ENCODE data around the gene CPAMD8.
"Not testable (repeated sequence)": the region's sequence is repeated elsewhere in the genome, so short reads cannot be mapped to it uniquely, and the experiment has no call there.

The CPAMD8 gene

DNA sequence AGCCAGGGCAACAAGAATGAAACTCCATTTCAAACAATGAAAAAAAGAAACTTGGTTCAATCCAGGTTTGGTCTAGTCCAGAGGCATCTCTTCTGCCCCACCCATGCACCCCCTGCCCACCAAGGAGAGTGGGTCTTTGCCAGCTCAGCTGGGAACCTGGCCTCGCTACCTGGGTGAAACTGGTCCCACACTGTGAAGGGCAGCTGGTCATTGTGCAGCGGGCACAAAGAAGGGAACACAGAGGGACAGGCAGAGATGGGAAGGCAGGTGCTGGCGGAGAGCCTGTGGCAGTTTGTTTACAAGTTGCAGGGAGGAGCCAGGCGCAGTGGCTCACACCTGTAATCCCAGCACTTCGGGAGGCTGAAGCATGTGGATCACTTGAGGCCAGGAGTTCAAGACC lies 50.2 kb downstream of the CPAMD8 start:
- Histone ChIP-seq H3K9me3 (ENCODE audit: low read length) (peaks cover 6% of the 10 kb centered on the region), H3K4me1 (ENCODE audit: insufficient read depth, low read length) (no peaks in the 10 kb centered on the region), H2AFZ (ENCODE audit: low read depth, low read length) (no peak overlapping the region), H3K27me3 (ENCODE audit: insufficient read depth, low read length) (no peaks in the 10 kb centered on the region), H3K4me3 (ENCODE audit: low read length) (no peak overlapping the region), H3K36me3 (ENCODE audit: insufficient read depth, low read length) (peaks cover 6% of the 10 kb centered on the region)

DNA sequence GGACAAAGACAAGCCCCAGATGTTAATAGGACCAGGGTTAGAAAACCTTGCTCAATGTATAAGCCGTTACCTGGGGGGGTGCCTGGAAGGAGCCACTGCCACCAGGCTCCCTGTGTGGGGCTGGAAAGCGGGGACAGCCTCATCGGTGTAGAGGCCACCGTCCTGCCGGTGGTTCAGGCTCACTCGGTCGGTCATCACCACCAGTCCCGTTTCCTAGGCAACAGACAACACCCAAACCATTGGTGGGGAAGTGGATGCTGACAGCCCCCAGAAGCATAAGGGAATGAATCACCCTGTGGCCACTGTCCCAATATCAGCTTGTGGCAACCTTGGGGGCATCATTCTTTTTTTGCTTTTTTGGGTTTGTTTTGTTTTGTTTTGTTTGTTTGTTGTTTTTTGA lies 55.8 kb downstream of the CPAMD8 start:
- H3K9me3 ChIP-seq (ENCODE audit: low read length): peaks cover 14% of the 10 kb centered on the region
- peaks cover 8% of the 10 kb centered on the region for H3K36me3 ChIP-seq (ENCODE audit: insufficient read depth, low read length)
- H2AFZ ChIP-seq (ENCODE audit: low read depth, low read length): no peak overlapping the region
- H3K27me3 ChIP-seq (ENCODE audit: insufficient read depth, low read length): no peaks in the 10 kb centered on the region
- no peaks in the 10 kb centered on the region for H3K4me1 ChIP-seq (ENCODE audit: insufficient read depth, low read length)
- no peak overlapping the region for H3K4me3 ChIP-seq (ENCODE audit: low read length)

DNA sequence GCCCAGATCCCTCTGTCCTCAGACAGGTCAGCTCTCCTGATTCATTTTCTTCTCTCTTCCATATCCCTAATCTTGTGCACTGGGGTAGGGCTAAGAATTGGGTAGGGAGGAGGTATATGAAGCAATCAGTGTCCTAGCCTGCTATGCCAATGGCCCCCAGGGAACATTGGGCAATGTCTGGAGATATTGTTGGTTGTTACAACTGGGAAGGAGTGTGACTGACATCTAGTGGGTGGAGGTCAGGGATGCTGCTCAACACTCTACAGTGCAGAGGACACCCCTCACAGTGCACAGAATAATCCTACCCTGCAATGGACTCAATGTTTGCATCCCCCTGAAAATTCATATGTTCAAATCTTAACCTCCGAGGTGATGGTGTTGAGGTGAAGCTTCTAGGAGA lies 57.5 kb downstream of the CPAMD8 start:
- no peaks in the 10 kb centered on the region for H3K27me3 ChIP-seq (ENCODE audit: insufficient read depth, low read length)
- H3K9me3 ChIP-seq (ENCODE audit: low read length): peaks cover 14% of the 10 kb centered on the region
- peaks cover 3% of the 10 kb centered on the region for H3K36me3 ChIP-seq (ENCODE audit: insufficient read depth, low read length)
- H3K4me1 ChIP-seq (ENCODE audit: insufficient read depth, low read length): no peaks in the 10 kb centered on the region
- no peak overlapping the region for H2AFZ ChIP-seq (ENCODE audit: low read depth, low read length)
- no peak overlapping the region for H3K4me3 ChIP-seq (ENCODE audit: low read length)

DNA sequence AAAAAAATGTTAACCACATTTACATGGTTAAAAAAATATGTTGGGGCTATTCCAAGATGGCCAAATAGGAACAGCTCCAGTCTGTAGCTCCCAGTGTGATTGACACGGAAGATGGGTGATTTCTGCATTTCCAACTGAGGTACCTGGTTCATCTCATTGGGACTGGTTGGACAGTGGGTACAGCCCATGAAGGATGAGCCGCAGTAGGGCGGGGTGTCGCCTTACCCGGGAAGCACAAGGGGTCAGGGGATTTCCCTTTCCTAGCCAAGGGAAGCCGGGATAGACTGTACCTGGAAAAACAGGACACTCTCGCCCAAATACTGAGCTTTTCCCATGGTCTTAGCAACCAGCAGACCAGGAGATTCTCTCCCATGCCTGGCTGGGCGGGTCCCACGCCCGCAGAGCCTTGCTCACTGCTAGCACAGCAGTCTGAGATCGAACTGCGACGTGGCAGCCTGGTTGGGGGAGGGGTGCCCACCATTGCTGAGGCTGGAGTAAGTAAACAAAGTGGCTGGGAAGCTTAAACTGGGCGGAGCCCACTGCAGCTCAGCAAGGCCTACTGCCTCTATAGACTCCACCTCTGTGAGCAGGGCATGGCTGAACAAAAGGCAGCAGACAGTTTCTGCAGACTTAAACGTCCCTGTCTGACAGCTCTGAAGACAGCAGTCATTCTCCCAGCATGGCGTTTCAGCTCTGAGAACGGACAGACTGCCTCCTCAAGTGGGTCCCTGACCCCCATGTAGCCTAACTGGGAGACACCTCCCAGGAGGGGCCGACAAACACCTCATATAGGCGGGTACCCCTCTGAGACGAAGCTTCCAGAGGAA lies 65.4 kb downstream of the CPAMD8 start:
- H3K36me3 ChIP-seq (ENCODE audit: insufficient read depth, low read length); H3K9me3 ChIP-seq (ENCODE audit: low read length); H3K27me3 ChIP-seq (ENCODE audit: insufficient read depth, low read length); H3K4me3 ChIP-seq (ENCODE audit: low read length); H3K4me1 ChIP-seq (ENCODE audit: insufficient read depth, low read length): not testable (repeated sequence)
- H2AFZ ChIP-seq (ENCODE audit: low read depth, low read length): peak overlapping the region; percentile 43

DNA sequence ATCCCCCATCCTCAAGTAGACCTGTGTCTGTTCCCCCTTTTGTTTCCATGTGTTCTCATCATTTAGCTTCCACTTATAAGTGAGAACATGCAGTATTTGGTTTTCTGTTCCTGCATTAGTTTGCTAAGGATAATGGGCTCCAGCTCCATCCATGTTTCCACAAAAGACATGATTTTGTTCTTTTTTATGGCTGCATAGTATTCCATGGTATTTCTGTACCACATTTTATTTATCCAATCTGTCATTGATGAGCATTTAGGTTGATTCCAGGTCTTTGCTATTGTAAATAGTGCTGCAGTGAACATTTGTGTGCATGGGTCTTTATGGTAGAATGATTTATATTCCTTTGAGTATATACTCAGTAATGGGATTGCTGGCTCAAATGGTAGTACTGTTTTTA lies 68.3 kb downstream of the CPAMD8 start:
- H3K4me3 ChIP-seq (ENCODE audit: low read length); H3K27me3 ChIP-seq (ENCODE audit: insufficient read depth, low read length); H3K9me3 ChIP-seq (ENCODE audit: low read length); H2AFZ ChIP-seq (ENCODE audit: low read depth, low read length); H3K36me3 ChIP-seq (ENCODE audit: insufficient read depth, low read length); H3K4me1 ChIP-seq (ENCODE audit: insufficient read depth, low read length): not testable (repeated sequence)

DNA sequence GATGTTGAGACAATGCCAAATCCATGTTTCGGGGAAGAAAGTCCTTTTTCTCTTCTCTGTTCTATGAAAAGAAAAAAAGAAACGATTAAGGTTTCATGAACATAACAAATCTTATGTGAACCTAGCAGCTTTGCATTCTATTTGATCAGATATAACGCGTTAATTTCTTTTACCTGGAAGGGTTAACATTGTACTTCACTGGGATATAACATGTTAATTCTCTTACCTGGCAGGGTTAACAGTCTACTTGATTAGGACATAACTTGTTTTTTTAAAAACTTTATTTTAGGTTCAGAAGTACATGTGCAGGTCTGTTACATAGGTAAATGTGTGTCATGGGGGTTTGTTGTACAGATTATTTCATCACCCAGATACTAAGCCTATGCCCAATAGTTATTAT lies 68.8 kb downstream of the CPAMD8 start:
- no peaks in the 10 kb centered on the region for H3K27me3 ChIP-seq (ENCODE audit: insufficient read depth, low read length)
- no peaks in the 10 kb centered on the region for H3K9me3 ChIP-seq (ENCODE audit: low read length)
- H3K4me1 ChIP-seq (ENCODE audit: insufficient read depth, low read length): no peaks in the 10 kb centered on the region
- no peak overlapping the region for H2AFZ ChIP-seq (ENCODE audit: low read depth, low read length)
- no peak overlapping the region for H3K4me3 ChIP-seq (ENCODE audit: low read length)
- no peaks in the 10 kb centered on the region for H3K36me3 ChIP-seq (ENCODE audit: insufficient read depth, low read length)

DNA sequence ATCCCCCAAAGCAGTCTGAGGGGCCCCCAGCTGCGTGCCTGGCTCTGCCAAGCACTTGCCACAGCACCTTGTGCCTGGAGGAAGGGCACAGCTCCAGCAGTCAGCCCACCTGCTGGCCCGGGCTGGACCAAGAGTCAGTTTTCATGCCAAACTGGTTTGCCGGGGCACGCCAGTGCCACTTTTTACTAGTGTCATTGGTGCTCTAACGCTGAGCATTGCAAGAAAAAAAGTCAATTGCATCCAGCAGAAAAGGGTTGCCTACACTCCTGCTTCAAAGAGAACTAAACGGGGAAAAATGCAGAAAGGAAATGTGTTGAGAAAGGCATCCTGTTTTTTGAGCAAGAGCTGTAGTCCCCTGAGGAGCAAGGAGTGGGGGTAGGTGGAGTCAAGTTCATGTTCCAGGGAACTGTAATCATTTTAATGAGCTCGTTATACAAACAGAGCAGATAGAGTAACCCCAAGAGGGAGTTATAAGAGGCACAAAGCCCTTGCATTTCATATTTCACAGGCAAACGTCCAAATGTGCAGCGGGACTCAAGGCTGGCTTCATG lies 69.4 kb downstream of the CPAMD8 start:
- H3K27me3 ChIP-seq (ENCODE audit: insufficient read depth, low read length): no peaks in the 10 kb centered on the region
- no peaks in the 10 kb centered on the region for H3K9me3 ChIP-seq (ENCODE audit: low read length)
- H3K36me3 ChIP-seq (ENCODE audit: insufficient read depth, low read length): no peaks in the 10 kb centered on the region

DNA sequence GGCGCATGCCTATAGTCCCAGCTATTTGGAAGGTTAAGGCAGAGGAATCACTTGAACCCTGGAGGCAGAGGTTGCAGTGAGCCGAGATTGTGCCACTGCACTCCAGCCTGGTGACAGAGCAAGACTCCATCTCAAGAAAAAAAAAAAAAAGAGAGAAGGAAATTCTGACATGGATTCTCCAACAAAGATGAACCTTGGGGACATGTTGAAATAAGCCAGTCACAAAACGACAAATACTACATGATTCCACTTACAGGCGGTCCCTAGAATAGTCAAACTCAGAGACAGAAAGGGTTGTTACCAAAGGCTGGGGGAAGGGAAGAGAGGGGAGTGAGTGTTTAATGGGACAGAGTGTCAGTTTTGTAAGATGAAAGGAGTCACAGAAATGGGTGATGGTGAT lies 71.4 kb downstream of the CPAMD8 start:
- Histone ChIP-seq H3K4me1 (ENCODE audit: insufficient read depth, low read length) (no peaks in the 10 kb centered on the region), H3K9me3 (ENCODE audit: low read length) (no peaks in the 10 kb centered on the region), H2AFZ (ENCODE audit: low read depth, low read length) (no peak overlapping the region), H3K27me3 (ENCODE audit: insufficient read depth, low read length) (no peaks in the 10 kb centered on the region), H3K4me3 (ENCODE audit: low read length) (no peak overlapping the region), H3K36me3 (ENCODE audit: insufficient read depth, low read length) (no peaks in the 10 kb centered on the region)

More for the DNA sequence above, 69.4 kb downstream of the CPAMD8 start:
- Histone ChIP-seq H2AFZ (ENCODE audit: low read depth, low read length) (no peak overlapping the region), H3K4me1 (ENCODE audit: insufficient read depth, low read length) (no peaks in the 10 kb centered on the region), H3K4me3 (ENCODE audit: low read length) (no peak overlapping the region)

DNA sequence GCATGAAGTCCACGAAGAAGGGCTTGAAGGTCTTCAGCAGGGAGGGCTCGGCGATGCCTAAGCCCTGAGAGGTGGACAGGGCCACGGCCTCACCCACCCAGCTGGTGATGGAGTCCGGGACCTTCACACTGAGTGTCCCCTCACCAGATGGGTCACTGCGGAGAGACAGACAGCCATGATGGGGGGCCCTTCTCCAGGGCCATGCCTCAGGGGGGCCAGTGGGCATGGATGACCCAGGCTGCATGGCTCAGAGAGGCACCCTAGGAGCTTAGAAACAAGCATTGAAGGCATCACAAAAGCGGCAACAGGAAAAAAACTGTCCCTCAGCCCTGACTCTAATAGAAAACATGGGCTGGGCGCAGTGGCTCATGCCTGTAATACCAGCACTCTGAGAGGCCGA lies 74.6 kb downstream of the CPAMD8 start:
- H3K4me3 ChIP-seq (ENCODE audit: low read length): no peak overlapping the region
- no peaks in the 10 kb centered on the region for H3K9me3 ChIP-seq (ENCODE audit: low read length)
- H3K27me3 ChIP-seq (ENCODE audit: insufficient read depth, low read length): no peaks in the 10 kb centered on the region
- no peak overlapping the region for H2AFZ ChIP-seq (ENCODE audit: low read depth, low read length)
- H3K4me1 ChIP-seq (ENCODE audit: insufficient read depth, low read length): no peaks in the 10 kb centered on the region
- H3K36me3 ChIP-seq (ENCODE audit: insufficient read depth, low read length): no peaks in the 10 kb centered on the region

DNA sequence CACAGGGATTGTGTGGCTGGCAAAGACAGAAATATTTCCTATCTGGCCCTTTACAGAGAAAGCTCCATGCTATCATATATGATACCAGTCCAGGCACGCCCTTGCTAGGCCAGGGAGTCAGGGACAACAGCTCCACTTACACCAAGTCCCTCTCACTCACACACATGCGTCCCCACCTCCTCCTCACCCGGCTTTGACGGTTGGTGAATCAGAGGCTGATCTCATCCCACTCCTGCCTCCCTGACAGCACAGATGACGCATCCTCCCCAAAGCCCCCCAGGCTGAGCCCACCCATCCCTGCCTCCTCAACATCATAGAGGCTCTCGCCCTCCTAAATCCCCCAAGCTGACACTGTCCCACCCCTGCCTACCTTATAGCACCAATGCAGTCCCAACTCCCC lies 75.1 kb downstream of the CPAMD8 start:
- Histone ChIP-seq H3K27me3 (ENCODE audit: insufficient read depth, low read length) (no peaks in the 10 kb centered on the region), H3K4me1 (ENCODE audit: insufficient read depth, low read length) (no peaks in the 10 kb centered on the region), H3K9me3 (ENCODE audit: low read length) (no peaks in the 10 kb centered on the region), H2AFZ (ENCODE audit: low read depth, low read length) (no peak overlapping the region), H3K4me3 (ENCODE audit: low read length) (no peak overlapping the region), H3K36me3 (ENCODE audit: insufficient read depth, low read length) (no peaks in the 10 kb centered on the region)

DNA sequence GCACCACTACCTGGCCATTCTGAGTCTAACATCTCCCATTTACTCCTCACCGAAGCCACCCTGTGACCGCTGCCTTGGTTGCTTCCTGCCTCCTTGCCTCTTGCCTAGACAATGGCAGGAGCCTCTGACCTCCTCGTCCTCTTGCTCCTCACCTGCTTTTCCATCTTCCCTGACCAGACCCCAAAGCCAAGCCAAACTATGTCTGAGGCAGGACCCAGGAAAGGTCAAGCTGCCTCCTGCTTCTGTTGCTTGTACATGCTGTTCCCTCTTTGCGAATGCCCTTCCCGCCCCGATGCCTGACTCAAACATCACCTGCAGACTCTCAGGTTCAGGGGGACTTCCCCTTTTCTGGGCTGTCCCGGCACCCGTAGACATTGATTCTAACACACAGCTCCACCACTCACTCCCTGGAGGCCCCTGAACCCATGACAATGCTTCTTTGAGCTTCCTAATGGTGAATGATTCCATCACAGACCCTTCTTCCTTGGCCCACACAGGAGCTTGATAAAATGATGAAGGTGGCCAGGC lies 77.0 kb downstream of the CPAMD8 start:
- H3K36me3 ChIP-seq (ENCODE audit: insufficient read depth, low read length): no peaks in the 10 kb centered on the region
- H3K9me3 ChIP-seq (ENCODE audit: low read length): no peaks in the 10 kb centered on the region
- no peaks in the 10 kb centered on the region for H3K4me1 ChIP-seq (ENCODE audit: insufficient read depth, low read length)
- no peaks in the 10 kb centered on the region for H3K27me3 ChIP-seq (ENCODE audit: insufficient read depth, low read length)
- no peak overlapping the region for H2AFZ ChIP-seq (ENCODE audit: low read depth, low read length)
- H3K4me3 ChIP-seq (ENCODE audit: low read length): no peak overlapping the region

DNA sequence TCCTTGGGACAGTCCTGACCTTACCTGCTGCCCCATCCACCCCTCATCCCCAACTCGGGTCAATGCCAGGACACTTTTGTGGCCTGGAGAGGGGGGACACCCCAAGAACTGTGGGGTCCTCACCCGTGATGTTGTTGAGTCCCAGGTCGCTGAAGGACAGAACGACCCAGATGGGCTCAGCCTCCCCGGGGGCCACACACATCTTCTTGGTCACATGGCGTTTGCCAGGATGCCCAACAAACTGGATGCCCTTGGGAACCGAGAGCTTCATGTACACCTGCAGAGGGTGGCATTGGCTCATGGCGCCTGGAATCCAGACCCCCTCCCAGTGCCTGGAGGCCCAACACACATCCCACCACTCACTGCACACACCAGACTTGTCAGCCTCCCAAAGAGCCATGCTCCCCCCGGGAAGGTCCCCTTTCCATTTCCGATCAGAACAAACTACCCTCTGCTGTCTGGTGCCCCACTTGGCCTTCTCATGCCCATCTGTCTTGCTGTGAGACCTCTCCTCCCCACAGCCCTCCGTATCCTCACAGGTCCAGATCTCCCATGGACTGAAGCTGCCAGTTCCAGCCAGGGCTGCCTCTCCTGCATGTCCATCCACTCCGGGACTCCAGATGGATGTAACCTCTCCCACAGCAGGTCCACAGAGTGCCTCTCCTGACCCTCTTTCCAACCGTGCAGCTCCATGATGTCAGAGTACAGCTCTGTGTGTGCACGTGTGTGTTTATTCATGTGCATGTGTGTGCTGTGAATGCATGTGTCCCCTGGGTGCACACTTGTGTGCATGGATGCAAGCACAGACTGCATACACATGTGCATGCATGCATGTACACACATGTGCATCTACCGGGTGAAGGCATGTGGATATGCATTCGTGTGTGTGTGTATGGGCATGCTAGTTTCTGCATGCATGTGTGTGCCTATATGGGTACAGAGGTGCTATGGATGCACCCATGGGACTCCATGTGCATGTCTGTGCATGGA lies 79.4 kb downstream of the CPAMD8 start:
- Histone ChIP-seq H2AFZ (ENCODE audit: low read depth, low read length) (no peak overlapping the region), H3K27me3 (ENCODE audit: insufficient read depth, low read length) (no peaks in the 10 kb centered on the region), H3K4me1 (ENCODE audit: insufficient read depth, low read length) (no peaks in the 10 kb centered on the region), H3K9me3 (ENCODE audit: low read length) (no peaks in the 10 kb centered on the region), H3K36me3 (ENCODE audit: insufficient read depth, low read length) (no peaks in the 10 kb centered on the region), H3K4me3 (ENCODE audit: low read length) (no peak overlapping the region)

Measured in neuron (in vitro differentiated cells).